Spleen (tissue), 7 donors: ENCODE results near the gene KCNQ1.

Source experiments
- CTCF ChIP-seq, 11 experiments: fragments of 200-600 bp in 7 of 11; fragments of 450-650 bp in 4 of 11; sonication (generic) in 4 of 11; IDR thresholded peaks in 8 of 11; conservative IDR thresholded peaks in 3 of 11; 1 replicate in 7 of 11; 2 replicates in 4 of 11; pipeline versions ENCODE4 v1.4.0 to v1.8.0; 2016 to 2021; ENCODE audit warnings: antibody characterized with exemption in 11 of 11, inconsistent platforms in 4 of 11, mild to moderate bottlenecking in 1 of 11
- POLR2A ChIP-seq, 3 donors: fragments of 450-650 bp; IDR thresholded peaks; one replicate each; pipeline ENCODE4 v1.5.1; 2017; ENCODE audit warnings: antibody characterized with exemption in 3 of 3, mild to moderate bottlenecking in 1 of 3
- POLR2AphosphoS5 ChIP-seq, 3 donors: sonication (generic); formaldehyde crosslinking; IDR thresholded peaks; one replicate each; pipeline ENCODE4 v1.5.1; 2017; ENCODE audit warnings: antibody characterized with exemption in 3 of 3
- donor health status: DM: no; HTN: no; CAD: no; lungs with moderate emphysema.
- donor health status: DM: no; HTN: no; CAD: no.
- donor health status: DM: no; HTN: no; CAD: no.

GRCh38 chr11:2835751-2836150, 390.9 kb downstream of the KCNQ1 start:
- no peak for TF ChIP-seq POLR2A (IDR thresholded peaks at IDR 0.05)
- TF ChIP-seq CTCF (IDR thresholded peaks at IDR 0.05 in 8 of 11, conservative IDR thresholded peaks at IDR 0.05 in 3 of 11), result no peak
- no peak for TF ChIP-seq POLR2AphosphoS5 (IDR thresholded peaks at IDR 0.05)
